H4 (cell line): ENCODE results near the gene PHKB. TPM values are rescaled to one million over a fixed set of nuclear protein-coding genes. Genes with fewer than 3 reads are reported as not detected.
"Not testable (repeated sequence)": the region's sequence is repeated elsewhere in the genome, so short reads cannot be mapped to it uniquely, and the experiment has no call there.

ENCODE experiments used
- DNase-seq: peaks from one replicate; pipeline ENCODE4 v3.0.0-alpha.2; 2015; ENCODE audit warnings: low spot score
- total RNA-seq: library from RNA; depleted of rRNA; stranded (reverse); fragments of >200 nt; shearing (Covaris generic); gene quantifications from 2 replicates; pipeline ENCODE4 v1.2.3, GENCODE V29; 2014

Gene PHKB
- total RNA-seq, 1 experiment from 2014 or later = 46.4 TPM

DNA sequence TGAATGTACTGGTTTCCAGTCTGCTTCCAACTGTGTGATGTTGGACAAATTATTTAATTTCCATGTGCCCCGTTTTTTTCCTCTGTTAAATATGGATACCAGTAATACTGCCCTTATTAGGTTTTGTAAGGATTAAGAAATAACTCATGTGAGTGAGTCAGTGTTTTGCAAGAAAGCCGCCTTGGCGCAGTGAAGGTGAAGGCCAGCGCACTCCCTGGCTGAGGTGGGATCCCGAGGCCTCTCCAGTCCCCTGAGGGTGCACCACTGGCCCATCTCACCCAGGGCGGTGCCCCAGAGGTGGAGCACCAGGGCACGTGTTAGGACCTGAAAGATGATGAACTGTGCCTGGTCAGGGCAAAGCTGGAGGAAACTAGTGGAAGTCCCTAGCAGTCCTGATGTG, 43.5 kb downstream of the PHKB start:
- DNase-seq = no peak

DNA sequence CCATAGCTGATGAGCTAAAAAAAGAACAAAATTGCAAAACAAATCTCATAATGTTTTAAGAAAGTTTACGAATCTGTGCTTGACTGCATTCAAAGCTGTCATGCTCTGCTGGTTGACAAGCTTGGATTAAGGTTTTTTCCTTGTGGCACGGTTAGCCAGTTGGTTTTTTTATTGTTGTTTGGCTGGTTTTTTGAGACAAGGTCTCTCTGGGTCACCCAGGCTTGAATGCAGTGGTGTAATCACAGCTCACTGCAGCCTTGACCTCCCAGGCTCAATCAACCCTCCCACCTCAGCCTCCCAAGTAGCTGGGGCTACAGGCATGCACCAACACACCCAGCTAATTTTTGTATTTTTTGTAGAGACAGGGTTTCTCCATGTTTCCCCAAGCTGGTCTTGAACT, 45.7 kb downstream of the PHKB start:
- DNase-seq = no peak

DNA sequence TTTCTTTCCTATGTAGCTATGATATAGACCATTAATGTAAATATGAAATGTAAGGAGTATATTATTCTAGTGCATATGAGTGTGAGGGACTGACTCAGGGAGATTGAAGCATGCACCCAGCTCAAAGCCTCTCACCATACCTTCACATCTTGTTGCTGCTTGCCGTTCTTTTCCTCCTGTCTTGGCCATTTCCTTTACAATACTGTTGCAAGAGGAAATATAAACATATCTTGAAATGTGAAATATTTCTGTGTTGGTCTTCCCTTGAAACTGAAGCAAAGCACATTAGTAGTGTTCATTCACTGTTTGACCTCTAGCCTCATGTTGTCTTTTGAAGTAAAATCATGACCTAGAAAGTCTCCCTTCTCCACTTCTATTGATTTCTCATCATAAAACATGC, 46.6 kb downstream of the PHKB start:
- no peak for DNase-seq

DNA sequence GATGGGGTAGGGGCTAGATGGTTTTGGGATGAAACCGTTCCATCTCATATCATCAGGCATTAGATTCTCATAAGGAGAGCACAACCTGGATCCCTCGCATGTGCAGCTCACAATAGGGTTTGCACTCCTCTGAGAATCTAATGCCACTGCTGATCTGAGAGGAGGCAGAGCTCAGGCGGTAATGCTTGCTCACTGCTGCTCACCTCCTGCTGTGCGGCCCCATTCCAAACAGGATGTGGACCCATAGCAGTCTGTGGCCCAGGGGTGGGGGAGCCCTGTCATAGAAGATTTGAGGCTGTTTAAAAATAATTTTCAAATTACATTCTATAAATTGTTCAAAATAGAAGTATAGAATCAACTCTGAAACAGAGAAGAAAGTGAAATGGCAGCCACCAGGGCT, 50.8 kb downstream of the PHKB start:
- DNase-seq = no peak

DNA sequence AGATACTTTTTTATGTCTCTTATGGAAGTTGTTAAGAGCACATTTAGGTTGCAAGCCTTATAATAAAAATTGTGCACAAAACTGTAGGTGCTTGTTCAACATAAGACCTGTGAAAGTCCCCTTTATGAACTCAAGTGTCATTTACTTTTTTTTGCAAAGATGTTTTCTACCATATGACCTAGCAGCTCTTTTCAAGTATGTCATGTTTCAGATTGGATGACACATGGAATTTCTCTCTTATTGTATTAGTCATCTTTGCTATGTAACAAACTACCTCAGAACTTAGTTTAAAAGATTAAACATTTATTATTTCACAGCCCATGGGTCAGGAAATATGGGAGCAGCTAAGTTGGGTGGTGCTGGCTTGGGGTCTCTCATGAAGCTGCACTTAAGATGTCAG, 57.9 kb downstream of the PHKB start:
- no peak for DNase-seq

DNA sequence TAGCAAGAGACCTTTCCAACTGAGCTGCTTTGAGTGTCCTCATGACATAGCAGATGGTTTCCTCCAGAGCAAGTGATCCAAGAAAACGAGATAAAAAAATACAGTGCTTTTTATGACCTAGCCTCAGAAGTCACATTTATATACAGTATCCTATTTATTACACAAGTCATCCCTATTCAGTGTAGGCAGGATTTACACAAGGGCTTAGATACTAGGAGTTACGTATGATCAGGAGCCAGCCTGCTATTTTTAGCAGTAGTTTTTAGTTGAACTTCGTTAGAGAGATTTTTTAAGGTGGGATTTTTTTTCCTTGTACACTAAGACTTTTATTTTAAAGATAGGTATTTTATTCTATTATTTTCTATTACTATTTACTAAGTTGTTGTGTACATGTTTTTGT, 58.4 kb downstream of the PHKB start:
- no peak for DNase-seq

DNA sequence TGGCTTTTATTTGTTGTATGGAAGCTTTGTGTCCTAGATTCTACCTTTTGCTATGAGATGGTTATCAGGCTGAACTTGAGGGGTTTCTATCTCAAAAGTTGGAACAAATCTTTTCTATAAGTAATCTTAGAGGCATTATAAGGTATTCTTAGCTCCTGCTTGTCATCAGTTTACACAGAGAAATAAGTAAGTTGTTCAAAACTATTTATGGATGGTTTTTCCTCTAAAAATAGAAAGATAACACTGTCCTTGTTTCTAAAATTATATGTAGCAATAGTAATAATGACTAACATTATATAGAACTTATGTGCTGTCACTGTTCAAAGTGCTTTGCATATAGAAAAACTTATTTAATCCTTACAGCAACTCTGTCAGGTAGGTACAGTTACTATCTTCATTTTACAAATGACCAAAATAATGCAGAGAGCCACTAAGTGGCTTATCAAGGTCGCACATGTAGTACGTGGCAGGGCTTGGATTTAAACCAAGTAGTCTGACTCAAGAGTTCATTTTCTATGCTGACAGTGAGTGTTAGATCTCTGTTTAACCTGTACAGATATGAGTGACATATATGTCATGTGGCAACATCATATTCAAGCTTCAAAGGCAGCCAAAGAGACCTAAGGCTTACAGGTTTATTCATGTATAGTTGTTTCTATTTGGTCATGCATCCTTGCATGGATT, 59.0 kb downstream of the PHKB start:
- no peak for DNase-seq

DNA sequence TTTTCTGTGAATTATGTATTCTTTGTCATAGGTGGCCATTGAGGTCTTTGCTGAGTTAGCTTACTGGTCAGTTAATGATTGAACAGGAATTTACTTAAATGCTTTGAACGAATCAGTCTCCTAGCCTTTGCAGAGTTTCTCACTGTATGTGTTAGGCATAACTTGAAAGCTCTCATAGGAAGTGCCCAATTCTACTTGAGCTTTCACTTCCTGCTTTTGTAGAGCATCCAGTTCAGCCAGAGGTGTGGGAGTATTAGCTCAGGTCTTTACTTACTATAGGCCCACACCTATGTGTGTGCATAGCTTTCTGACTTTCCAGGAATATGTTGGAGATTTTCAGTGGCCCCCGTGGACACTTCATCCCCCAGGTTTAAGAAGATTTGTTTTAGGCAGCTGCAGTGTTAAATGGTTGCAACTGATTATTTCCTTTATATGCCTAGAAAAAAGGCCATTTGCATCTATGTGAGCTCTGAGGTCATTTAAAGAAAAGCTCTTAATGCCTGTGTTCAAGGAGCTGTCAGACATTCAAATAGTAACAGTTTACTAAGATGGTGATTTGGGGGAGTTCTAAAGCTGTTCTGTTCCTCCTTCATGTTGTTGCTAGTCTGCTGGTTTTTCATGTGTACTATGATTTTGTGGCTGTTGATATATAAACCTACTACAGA, 62.3 kb downstream of the PHKB start:
- no peak for DNase-seq

DNA sequence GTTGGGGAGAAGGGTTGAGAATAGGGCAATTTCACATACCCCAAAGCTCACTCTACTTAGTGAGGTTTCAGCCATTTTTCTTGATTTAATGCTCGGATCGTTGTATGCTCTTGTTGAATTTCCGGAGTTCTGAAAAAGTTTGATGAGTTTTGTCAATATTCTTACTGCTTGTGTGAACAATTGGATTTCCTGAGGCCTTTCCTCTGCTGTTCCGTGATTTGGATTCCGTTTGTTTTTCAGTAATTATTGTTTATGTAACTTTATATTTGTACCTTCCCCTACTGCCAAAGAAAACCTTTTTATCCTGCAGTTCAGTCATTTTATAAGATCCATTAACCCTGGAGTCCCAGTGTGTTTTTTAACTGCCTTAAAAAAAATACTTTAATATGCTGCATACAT, 62.9 kb downstream of the PHKB start:
- no peak for DNase-seq

DNA sequence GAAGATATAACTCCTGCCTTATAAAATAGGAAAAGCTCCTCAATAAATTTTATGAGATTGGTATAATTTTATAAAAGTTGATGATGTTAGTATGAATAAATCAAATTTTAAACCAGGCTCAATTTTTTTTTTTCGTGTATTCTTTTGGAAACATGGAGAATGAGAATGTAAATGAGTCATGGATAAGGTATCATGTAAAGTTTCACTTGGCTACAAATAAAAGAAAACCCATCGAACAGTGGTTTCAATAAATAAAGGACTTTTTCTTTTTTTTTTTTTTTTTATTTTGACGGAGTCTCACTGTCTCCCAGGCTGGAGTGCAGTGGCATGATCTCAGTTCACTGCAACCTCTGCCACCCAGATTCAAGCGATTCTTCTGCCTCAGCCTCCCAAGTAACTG, 67.3 kb downstream of the PHKB start:
- no peak for DNase-seq

DNA sequence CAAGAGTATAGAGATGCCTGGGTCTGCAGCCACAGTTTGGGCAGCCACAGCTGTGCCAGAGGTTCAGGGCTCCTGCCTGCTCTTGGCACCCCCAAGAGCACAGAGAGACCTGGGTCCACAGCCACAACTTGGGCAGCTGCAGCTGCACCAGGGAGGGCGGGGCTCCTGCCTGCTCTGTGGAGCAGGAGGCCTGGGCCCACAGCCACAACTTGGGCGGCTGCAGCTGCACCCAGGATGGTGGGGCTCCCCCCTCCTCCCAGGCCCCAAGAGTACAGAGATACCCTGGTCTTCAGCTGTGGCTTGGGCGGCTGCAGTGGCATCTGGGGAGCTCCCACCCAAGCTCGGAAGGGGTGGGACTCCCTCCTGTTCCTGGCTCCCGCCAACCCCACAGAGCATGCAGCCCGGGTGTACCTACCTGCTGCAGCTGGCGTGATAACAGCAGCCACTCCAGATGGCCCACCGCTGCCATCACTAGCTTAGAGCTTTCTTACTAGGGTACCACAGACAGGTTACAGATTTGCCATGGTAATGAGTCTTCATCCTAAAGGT, 72.7 kb downstream of the PHKB start:
- no peak for DNase-seq

DNA sequence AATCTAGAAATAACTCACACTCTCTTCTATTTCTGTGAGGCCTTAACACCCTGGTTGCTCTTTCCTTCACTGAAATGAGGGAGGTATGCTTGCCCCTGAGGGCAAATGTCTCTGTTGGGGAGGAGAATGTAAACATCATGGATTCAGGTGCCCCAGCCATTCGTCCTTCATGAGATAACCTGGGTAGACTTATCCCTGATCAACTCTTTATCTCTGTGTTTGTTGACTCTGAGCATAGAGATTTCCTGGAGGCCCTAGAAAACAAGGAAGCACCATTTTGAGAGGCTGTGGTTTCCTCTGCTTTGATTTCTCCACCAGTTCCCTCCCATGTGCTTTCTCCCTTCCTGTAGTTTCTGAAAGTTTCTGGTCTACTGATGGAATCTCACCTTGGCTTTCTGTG, 77.3 kb downstream of the PHKB start:
- DNase-seq = no peak

DNA sequence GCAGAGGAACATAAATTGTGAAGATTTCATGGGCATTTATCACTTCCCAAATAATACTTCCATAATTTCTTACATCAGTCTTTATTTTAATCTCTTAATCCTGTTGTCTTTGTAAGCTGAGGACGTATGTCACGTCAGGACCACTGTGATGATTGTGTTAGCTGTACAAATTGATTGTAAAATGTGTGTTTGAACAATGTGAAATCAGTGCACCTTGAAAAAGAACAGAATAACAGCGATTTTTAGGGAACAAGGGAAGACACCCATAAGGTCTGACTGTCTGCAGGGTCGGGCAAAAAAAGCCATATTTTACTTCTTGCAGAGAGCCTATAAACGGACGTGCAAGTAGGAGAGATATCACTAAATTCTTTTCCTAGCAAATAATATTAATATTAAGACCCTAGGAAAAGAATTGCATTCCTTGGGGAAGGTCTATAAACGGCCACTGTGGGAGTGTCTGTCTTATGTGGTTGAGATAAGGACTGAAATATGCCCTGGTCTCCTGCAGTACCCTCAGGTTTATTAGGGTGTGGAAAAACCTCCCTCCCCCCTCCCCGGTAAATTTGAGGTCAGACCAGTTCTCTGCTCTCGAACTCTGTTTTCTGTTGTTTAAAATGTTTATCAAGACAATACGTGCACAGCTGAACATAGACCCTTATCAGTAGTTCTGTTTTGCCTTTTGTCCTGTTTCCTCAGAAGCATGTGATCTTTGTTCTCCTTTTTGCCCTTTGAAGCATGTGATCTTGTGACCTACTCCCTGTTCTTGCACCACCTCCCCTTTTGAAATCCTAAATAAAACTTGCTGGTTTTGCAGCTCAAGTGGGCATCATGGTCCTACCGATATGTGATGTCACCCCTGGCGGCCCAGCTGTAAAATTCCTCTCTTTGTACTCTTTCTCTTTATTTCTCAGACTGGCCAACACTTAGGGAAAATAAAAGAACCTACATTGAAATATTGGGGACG, 78.9 kb downstream of the PHKB start:
- DNase-seq = not testable (repeated sequence)

DNA sequence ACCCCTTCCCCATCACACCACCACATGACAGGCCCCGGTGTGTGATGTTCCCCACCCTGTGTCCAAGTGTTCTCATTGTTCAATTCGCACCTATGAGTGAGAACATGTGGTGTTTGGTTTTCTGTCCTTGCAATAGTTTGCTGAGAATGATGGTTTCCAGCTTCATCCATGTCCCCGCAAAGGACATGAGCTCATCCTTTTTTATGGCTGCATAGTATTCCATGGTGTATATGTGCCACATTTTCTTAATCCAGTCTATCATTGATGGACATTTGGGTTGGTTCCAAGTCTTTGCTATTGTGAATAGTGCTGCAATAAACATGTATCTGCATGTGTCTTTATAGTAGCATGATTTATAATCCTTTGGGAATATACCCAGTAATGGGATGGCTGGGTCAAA, 80.0 kb downstream of the PHKB start:
- not testable (repeated sequence) for DNase-seq

DNA sequence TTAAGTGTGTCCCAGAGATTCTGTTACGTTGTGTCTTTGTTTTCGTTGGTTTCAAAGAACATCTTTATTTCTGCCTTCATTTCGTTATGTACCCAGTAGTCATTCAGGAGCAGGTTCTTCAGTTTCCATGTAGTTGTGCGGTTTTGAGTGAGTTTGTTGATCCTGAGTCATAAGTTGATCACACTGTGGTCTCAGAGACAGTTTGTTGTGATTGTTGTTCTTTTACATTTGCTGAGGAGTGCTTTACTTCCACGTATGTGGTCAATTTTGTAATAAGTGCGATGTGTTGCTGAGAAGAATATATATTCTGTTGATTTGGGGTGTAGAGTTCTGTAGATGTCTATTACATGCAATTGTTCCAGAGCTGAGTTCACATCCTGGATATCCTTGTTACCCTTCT, 83.1 kb downstream of the PHKB start:
- not testable (repeated sequence) for DNase-seq

DNA sequence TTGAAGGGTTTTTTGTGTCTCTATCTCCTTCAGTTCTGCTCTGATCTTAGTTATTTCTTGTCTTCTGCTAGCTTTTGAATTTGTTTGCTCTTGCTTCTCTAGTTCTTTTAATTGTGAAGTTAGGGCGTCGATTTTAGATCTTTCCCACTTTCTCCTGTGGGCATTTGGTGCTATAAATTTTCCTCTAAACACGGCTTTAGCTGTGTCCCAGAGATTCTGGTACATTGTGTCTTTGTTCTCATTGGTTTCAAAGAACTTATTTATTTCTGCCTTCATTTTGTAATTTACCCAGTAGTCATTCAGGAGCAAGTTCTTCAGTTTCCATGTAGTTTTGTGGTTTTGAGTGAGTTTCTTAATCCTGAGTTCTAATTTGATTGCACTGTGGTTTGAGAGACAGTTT, 90.1 kb downstream of the PHKB start:
- not testable (repeated sequence) for DNase-seq

DNA sequence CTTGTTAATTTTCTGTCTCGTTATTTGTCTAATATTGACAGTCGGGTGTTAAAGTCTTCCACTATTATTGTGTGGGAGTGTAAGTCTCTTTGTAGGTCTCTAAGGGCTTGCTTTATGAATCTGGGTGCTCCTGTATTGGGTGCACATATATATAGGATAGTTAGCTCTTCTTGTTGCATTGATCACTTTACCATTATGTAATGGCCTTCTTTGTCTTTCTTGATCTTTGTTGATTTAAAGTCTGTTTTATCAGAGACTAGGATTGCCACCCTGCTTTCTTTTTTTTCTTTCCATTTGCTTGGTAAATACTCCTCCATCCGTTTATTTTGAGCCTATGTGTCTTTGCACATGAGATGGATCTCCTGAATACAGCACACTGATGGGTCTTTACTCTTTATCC, 90.6 kb downstream of the PHKB start:
- not testable (repeated sequence) for DNase-seq

DNA sequence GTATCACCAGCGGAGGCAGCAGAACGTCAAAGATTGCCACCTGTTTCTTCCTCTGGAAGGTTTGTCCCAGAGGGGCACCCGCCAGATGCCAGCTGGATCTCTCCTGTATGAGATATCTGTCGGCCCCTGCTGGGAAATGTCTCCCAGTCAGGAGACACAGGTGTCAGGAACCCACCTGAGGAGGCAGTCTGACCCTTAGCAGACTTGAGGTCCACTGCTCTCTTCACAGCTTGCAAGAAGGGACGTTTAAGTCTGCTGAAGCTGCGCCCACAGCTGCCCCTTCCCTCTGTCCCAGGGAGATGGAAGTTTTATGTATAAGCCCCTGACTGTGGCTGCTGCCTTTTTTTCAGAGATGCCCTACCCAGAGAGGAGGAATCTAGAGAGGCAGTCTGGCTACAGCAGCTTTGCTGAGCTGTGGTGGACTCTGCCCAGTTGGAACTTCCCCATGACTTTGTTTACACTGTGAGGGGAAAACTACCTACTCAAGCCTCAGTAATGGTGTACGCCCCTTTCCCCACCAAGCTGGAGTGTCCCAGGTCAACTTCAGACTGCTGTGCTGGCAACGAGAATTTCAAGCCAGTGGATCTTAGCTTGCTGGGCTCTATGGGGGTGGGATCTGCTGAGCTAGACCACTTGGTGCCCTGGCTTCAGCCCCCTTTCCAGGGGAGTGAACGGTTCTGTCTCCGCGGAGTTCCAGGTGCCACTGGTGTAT, 92.9 kb downstream of the PHKB start:
- DNase-seq = no peak

DNA sequence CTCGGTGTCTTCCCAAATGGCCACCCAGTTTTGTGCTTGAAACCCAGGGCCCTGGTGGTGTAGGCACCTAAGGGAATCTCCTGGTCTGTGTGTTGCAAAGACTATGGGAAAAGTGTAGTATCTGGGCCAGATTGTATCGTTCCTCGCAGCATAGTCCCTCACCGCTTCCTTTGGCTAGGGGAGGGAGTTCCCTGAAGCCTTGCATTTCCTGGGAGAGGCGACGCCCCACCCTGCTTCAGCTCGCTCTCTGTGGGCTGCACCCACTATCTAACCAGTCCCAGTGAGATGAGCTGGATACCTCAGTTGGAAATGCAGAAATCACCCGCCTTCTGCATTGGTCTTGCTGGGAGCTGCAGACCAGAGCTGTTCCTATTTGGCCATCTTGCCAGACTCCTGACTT, 93.5 kb downstream of the PHKB start:
- DNase-seq = not testable (repeated sequence)

DNA sequence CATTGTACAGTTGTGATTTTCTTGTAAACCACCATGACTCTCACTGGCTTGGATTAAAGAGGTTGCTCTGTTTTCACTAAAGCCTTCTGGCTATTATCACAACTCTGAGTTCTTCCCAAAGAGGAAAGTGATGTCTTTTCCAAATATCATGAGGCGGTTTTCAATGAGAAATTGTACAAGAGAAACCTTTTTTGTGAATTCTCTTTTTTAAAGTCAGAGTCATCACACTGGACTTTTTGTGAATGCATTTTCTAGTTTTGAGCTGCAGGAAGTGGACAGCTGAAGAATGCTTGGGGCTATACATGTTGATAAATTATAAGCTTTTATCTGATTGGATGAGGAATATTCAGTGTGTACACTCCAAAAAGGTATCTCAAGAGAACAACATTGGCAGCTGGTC, 100.2 kb downstream of the PHKB start:
- no peak for DNase-seq

DNA sequence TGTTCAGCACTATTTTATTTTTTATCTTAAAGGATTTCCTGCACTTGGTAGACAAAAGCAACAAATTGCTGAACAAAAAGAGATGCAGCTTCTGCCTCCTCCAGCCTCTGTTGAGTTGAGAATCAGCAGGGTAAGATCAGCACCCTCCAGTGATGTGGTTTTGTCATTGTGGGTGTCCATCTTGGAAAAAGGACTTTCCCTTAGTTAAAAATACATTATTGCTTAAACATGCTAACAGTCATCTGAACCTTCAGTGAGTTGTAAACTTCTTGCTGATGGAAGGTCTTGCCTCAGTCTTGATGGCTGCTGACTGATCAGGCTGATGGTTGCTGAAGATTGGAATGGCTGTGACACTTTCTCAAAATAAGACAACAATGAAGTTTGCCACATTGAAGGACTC, 101.2 kb downstream of the PHKB start:
- DNase-seq = no peak

DNA sequence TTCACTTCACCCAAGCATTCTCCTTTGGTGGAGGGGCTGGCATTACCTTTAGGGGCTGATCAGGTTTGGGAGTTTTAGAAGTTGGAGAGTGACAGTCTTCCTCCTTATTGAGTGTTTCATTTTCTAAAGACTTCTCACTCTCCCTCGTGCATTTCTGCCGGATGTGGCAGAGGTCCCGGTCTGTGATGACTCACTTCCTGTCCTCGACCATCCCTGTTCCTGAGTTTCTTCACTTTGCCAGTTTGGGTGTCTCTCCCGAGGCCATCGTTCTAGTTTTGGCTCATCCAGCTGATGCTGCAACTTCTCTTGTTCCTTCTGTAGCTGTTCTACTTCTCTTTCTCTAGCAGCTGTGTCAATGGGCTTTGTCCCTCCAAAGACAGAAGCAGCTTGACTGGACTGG, 104.3 kb downstream of the PHKB start:
- DNase-seq = peak; percentile 37
